ENCODE measurements around the gene AHNAK2. TPM values are rescaled to one million over a fixed set of nuclear protein-coding genes. Genes with fewer than 3 reads are reported as not detected.
A peak's percentile ranks its signal among the peaks of the same experiment; 100 is the strongest.

The AHNAK2 gene
- total RNA-seq, 1 donor: 0.10 TPM

DNA sequence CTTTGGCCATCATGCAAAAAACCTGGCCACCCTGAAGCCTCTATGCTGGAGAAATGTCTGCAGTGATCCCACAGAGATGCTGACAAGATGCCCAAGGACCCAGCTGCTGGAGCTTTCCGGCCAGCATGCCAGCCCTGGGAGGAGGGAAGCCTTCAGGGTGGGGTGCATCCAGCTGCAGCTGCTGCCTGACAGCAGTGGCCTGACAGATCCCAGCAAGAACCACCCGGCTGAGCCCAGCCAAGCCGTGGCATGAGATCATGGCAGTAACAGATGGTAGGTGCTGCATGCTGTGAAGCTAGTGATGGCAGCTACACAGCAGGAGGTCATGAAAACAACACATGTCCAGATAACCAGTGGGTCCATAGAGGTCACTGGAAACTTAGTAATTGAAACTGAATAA, 21.2 kb upstream of the AHNAK2 start:
- Histone ChIP-seq H3K4me3 (ENCODE audit: low read length) (no peak overlapping the region), H3K4me1 (ENCODE audit: insufficient read depth, low read length) (no peaks in the 10 kb centered on the region), H3K27me3 (ENCODE audit: insufficient read depth, low read length) (no peaks in the 10 kb centered on the region), H3K9me3 (ENCODE audit: low read depth, low read length) (no peaks in the 10 kb centered on the region)

DNA sequence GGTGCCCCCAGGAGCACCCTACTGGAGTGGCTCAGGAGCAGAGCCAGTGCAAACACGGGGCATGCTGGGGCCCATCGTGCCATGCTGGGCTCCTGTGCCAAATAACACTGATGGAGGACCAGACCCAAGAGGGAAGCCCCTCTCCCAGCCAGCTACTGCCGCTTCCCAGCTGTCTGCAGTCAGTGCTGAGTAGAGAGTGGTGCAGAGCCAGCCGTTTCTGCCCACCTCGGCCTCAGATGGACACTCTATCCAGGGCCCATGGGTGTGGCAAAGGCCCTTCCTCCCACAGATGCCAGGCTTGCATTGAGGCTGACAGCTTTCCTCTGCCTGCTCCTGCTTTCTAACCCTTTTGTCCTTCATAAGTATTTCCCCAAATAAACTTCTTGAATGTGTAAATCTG, 20.6 kb upstream of the AHNAK2 start:
- H3K27me3 ChIP-seq (ENCODE audit: insufficient read depth, low read length): no peaks in the 10 kb centered on the region
- no peaks in the 10 kb centered on the region for H3K9me3 ChIP-seq (ENCODE audit: low read depth, low read length)

DNA sequence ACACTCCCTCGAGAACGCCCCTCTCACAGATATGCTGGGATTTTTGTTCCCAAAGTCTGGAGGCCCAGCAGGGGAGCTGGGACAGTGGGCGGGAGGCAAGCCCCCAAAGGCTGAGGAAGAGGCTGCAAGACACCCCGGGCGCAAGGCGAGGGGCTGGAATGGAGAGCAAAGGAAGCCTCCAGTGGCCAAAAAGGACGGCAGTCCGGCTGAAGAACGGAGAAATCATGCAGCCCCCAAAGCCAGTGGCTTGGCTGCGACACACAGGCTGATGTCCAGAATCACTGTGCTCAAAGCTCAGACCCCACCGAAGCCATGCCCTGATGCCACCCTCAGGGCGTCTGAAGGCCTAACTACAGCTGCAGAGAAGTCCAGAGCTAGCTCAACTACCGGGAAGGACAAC, 18.3 kb upstream of the AHNAK2 start:
- Histone ChIP-seq H3K27me3 (ENCODE audit: insufficient read depth, low read length) (no peaks in the 10 kb centered on the region), H3K9me3 (ENCODE audit: low read depth, low read length) (no peaks in the 10 kb centered on the region), H3K4me3 (ENCODE audit: low read length) (no peak overlapping the region), H3K4me1 (ENCODE audit: insufficient read depth, low read length) (no peaks in the 10 kb centered on the region)

More for the DNA sequence above, 20.6 kb upstream of the AHNAK2 start:
- H3K4me3 ChIP-seq (ENCODE audit: low read length): no peak overlapping the region
- no peaks in the 10 kb centered on the region for H3K4me1 ChIP-seq (ENCODE audit: insufficient read depth, low read length)

DNA sequence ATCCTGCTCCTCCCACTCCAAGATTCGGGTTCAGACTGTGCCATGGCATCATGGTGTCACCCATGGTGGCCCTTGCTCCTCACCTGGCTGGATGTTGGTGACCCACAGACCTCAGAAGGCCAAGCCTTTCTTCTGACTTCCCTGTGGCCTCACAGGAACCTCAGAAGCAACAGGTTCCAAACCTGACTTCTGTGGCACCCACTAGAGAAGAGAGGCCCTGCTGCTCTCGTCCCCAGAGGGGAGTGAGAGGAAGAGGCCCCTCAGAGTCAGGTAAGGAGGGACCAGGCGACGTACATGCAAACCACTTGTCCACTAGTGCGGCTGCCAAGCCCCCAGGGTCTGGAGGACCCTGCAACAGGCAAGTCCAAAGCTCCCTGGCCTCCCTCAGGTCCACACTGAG, 17.9 kb upstream of the AHNAK2 start:
- Histone ChIP-seq H3K9me3 (ENCODE audit: low read depth, low read length) (no peaks in the 10 kb centered on the region), H3K27me3 (ENCODE audit: insufficient read depth, low read length) (no peaks in the 10 kb centered on the region), H3K4me3 (ENCODE audit: low read length) (no peak overlapping the region), H3K4me1 (ENCODE audit: insufficient read depth, low read length) (no peaks in the 10 kb centered on the region)

DNA sequence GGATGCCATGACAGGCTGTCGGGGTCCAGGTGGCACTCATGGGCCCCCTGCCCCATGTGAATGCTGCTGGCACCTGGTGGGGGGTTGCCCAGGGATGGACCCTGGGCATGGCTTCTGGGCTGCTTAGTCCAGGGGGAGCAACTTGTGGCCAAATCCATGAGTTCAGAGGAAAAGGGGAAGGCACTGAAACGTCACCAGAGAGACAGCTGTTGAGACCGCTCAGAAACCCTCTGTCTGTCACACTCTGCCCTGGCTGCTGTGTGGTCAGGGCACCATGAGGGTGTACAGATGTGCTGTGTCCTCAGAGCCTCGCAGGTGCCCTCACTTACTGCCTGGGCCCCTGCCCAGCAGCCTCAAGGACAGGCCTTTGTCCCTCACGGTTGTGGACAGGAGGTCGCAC, 16.8 kb upstream of the AHNAK2 start:
- Histone ChIP-seq H3K27me3 (ENCODE audit: insufficient read depth, low read length) (no peaks in the 10 kb centered on the region), H3K9me3 (ENCODE audit: low read depth, low read length) (no peaks in the 10 kb centered on the region), H3K4me3 (ENCODE audit: low read length) (no peak overlapping the region), H3K4me1 (ENCODE audit: insufficient read depth, low read length) (no peaks in the 10 kb centered on the region)

DNA sequence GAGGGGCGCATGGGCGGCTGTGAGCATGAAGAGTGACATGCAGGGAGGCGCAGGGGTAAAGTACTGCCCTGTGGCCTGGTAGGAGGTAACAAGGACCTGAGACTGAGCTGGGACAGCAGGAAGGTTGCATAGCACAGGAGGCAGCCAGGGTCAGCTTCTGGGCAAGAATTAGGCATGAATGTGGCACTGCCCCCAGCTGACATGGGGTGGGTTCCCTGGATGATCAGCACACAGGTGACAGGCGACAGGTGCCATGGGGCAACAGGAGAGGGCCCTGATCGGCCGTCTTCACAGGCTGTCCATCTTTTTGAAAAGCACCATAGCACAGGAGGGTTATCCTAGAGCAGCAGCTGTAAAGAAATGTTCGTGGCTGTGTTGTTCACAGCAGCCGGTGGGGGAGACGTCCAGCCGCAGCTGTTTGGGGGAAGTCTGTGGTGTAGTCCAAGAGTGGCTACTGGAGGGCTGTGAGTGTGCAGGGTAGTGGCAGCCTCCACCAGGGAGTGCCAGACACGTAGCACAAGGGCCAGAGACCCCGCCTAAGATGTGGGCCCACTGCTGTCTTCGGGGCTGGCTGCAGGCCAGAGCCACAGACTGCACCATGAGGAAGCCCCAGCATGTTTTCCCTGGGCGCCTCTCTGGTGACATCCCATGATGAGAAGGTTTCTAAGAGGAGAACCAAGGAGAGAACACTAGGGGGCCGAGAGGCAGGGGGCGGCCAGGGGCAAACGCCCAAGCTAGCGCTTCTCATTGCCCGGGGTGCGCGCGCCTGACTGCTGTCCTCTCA, 15.8 kb upstream of the AHNAK2 start:
- Histone ChIP-seq H3K4me1 (ENCODE audit: insufficient read depth, low read length) (no peaks in the 10 kb centered on the region), H3K27me3 (ENCODE audit: insufficient read depth, low read length) (no peaks in the 10 kb centered on the region), H3K4me3 (ENCODE audit: low read length) (no peak overlapping the region), H3K9me3 (ENCODE audit: low read depth, low read length) (no peaks in the 10 kb centered on the region)

DNA sequence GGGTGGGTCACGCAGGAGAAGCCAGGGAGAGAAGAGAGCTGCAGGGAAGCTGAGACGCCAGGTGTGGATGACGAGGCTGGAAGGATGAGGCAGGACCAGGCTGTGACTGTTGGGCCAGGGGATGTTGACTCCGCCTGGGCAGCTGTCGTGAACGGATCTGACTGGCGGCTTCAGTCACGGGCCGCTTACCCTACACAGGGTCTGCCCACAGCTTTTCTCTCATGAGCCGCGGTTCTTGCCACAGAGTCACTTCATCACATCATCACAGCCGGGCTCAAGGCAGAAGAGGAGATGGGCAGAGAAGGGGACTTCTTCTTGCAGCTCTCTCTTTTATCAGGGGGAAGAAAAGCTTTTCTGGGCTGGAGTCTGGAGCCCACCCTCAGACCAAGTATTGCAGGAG, 15.1 kb upstream of the AHNAK2 start:
- Histone ChIP-seq H3K9me3 (ENCODE audit: low read depth, low read length) (no peaks in the 10 kb centered on the region), H3K4me3 (ENCODE audit: low read length) (no peak overlapping the region), H3K4me1 (ENCODE audit: insufficient read depth, low read length) (no peaks in the 10 kb centered on the region), H3K27me3 (ENCODE audit: insufficient read depth, low read length) (no peaks in the 10 kb centered on the region)

DNA sequence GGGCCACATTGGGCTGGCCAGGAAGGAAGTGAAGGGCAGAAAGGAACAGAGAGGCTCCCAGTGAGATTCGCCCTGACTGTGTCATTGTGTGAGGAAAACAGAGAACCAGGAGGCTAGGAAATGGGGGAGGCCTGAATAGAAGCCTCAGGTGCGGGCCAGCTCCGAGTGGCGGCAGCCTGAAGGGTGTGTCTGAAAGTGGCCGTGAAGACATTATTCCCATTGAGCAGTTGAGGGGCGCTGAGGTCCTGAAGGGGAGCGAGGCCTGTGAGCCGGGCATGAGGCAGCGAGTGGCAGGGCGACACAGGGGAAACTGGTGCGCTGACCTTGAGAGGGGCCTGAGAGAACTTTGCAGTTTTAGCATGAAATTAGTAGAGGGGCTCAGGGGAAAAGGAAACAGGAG, 14.3 kb upstream of the AHNAK2 start:
- Histone ChIP-seq H3K4me1 (ENCODE audit: insufficient read depth, low read length) (no peaks in the 10 kb centered on the region), H3K27me3 (ENCODE audit: insufficient read depth, low read length) (no peaks in the 10 kb centered on the region)

DNA sequence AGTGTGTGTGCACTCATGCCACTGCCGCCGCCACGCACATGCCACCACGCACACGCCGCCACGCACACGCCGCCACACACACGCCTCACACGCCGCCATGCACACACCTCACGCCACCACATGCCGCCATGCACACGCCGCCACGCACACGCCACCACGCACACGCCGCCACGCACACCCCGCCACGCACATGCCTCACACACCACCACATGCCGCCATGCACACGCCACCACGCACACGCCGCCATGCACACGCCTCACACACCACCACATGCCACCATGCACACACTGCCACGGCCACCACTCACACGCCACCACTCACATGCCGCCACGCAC, 13.7 kb upstream of the AHNAK2 start:
- H3K9me3 ChIP-seq (ENCODE audit: low read depth, low read length): no peaks in the 10 kb centered on the region
- peaks cover 4% of the 10 kb centered on the region for H3K4me1 ChIP-seq (ENCODE audit: insufficient read depth, low read length)
- no peaks in the 10 kb centered on the region for H3K27me3 ChIP-seq (ENCODE audit: insufficient read depth, low read length)
- no peak overlapping the region for H3K4me3 ChIP-seq (ENCODE audit: low read length)

More for the DNA sequence above, 14.3 kb upstream of the AHNAK2 start:
- H3K9me3 ChIP-seq (ENCODE audit: low read depth, low read length): no peaks in the 10 kb centered on the region
- no peak overlapping the region for H3K4me3 ChIP-seq (ENCODE audit: low read length)

DNA sequence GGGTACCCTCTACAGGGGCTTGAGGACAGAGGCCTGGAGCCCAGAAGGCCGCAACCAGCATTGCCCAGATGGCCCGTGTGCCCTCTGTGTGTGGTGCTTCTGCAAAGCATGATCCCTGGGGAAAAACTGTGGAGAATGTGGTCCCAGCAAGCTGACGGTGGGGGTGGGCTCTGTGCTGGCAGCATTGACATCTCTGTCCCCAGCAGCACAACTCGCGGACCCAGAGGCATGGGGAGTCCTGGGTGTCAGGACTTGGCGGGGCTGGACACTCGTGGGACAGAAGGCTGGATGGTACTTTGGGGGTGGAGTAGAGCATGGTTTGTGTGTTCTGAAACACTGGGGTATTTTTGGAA, 11.8 kb upstream of the AHNAK2 start:
- peaks cover 13% of the 10 kb centered on the region for H3K4me1 ChIP-seq (ENCODE audit: insufficient read depth, low read length)
- H3K27me3 ChIP-seq (ENCODE audit: insufficient read depth, low read length): no peaks in the 10 kb centered on the region
- H3K9me3 ChIP-seq (ENCODE audit: low read depth, low read length): no peaks in the 10 kb centered on the region
- no peak overlapping the region for H3K4me3 ChIP-seq (ENCODE audit: low read length)

DNA sequence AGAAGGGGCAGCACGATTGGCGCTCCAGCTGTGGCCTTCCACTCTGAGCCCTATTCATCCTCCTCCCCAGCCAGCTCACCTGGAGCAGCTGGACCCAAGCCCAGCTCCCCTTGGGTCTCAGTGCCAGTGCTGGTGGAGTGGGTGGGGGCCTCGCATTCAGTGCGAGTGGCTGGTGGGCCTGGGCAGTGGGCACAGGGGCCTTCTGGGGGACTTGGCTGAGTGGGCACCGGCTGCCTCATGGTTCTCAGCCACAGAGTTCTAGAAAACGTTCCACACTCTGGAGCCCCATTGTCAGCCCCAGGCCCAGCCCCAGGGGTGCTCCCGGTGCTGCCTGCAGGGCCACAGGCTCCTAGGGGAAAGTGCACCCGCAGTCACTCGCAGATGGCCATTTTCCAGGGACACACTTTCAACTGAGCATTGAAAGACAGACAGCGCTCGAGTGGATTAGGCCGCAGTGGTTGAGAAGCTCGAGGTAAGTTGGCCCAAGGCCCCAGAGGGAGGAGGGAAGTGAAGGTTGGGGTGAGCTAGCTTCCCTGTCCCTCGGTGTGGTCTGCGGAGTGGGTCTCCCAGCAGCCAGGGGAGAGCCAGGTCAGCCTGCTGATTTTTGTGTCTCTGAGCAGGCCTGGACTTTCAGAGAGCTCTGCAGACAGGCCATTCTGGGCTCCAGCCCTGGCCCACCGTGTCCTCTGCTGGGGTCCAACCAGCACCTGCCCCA, 11.2 kb upstream of the AHNAK2 start:
- Histone ChIP-seq H3K9me3 (ENCODE audit: low read depth, low read length) (no peaks in the 10 kb centered on the region), H3K4me3 (ENCODE audit: low read length) (no peak overlapping the region), H3K4me1 (ENCODE audit: insufficient read depth, low read length) (peaks cover 13% of the 10 kb centered on the region), H3K27me3 (ENCODE audit: insufficient read depth, low read length) (no peaks in the 10 kb centered on the region)

DNA sequence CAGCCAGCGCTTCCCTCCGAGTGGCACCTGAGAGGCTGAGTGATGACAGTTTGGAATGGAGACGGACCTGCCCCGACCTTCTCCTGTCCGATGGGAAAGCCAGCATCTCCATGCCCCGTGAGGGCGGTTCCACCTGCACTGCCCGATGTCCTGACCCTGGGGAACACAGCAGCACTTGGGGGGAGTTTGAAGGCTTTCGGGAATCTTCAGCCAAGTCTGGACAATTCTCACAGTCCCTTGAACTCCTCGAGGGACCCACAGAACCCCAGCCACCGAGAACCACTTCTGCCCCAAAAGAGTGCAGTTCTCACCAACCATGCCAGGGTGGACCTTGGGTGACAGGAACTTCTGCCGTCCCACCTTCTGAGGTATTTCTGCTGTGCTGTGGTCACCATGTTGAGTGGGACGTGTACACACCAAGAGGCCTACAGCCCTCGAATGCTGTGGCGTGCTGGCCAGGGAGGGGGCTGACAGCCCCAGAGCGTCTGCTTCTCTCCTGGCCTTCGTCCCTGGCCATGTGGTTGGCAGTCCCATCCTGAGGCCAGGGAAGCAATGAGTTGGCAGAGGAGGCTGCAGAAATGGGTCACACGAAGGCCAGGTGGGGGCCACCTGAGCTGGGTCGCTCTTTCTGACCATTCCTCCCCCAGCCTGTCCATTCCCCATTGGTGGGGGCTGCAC, 8.5 kb upstream of the AHNAK2 start:
- Histone ChIP-seq H3K9me3 (ENCODE audit: low read depth, low read length) (no peaks in the 10 kb centered on the region), H3K27me3 (ENCODE audit: insufficient read depth, low read length) (no peaks in the 10 kb centered on the region), H3K4me1 (ENCODE audit: insufficient read depth, low read length) (peaks cover 13% of the 10 kb centered on the region), H3K4me3 (ENCODE audit: low read length) (no peak overlapping the region)

DNA sequence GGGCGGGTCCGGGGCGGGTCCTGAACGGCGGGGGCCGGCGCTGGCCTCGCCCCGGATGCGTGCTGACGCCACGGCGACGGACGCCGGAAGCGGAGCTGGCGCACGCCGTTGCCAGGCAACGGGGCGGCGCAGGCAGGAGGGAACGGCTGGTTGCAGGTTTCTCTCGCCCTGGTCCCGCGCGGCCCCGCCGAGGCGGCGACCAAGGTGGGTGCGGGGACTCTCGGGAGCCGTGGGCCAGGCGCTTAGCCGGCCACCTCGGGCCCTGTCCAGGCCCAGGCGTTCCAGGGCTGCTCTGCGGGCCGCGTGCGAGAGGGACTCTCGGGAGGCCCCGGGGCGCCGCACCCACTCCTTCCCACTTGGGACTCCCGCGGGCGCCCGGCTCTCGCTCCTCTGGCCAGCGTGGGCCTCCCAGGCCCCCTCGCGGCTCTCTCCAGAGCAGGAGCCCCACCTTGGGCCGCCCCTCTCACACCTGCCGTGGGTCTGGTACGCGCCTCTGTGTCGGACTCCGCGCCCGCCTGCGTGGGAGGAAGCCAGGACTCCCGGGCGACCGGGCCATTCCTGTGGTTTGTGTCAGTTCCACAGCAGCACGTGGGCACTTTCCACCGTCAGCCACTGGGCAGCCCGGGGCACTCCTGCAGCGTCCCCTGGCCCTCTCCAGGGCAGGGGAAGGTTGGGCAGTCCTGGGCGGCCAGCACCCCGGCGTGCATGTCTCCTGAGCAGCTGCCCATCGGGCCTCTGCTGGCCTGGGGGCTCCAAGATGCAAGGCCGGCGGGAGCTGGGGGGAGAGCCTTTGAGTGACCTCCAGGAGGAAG, 7.7 kb upstream of the AHNAK2 start, which contains the start of gene CLBA1:
Gene CLBA1 (plus strand): TSS at position 114 of the 812 bp plus-strand sequence. CDS start 644 bp downstream, at position 758.
- Histone ChIP-seq H3K4me1 (ENCODE audit: insufficient read depth, low read length) (peaks cover 13% of the 10 kb centered on the region), H3K4me3 (ENCODE audit: low read length) (peak within 1 kb of the TSS; percentile 42), H3K9me3 (ENCODE audit: low read depth, low read length) (no peaks in the 10 kb centered on the region), H3K27me3 (ENCODE audit: insufficient read depth, low read length) (no peaks in the 10 kb centered on the region)

DNA sequence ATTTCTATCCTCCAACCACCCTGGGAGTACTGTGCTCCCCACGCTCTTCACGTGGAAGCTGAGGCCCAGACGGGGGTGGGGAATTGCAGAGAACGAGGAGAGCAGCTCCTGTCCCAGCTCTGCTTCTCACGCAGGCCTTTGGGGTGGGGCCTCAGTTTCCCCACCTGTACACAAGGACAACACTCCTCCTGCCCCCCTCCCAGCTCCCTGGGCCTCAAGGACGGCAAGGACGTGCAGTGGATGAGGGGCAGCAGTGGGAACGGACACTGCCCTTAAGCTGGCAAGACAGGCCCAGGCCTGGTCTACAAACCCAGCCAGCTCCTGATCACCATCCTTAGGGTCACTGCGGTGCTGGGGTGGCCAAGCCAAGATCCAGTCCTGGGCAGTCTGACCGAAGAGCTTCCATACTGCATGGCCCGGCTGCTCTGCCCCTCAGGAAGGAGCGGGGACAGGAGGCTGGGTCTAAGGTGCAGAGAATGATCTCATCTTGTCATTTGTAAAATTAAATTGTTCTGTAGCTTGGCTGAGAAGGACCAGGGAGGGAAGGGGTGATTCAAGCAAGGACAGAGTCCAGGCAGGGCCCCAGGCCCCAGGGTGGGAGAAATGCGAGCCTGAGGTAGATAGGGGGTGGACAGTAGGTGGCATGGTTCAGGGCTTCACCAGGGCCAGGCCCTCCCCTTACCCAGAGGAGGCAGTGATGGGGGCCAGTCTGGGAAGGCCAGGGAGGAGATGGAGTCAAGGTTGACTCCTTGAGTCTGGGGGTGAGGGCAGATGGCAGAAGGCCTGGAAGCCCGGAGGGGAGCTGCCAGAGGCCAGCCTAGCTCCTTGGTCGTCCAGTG, 6.1 kb upstream of the AHNAK2 start:
- Histone ChIP-seq H3K27me3 (ENCODE audit: insufficient read depth, low read length) (no peaks in the 10 kb centered on the region), H3K4me3 (ENCODE audit: low read length) (no peak overlapping the region), H3K9me3 (ENCODE audit: low read depth, low read length) (no peaks in the 10 kb centered on the region), H3K4me1 (ENCODE audit: insufficient read depth, low read length) (peaks cover 13% of the 10 kb centered on the region)

Data from mononuclear cell (primary cell).